Sigmoid colon (tissue), 7 donors: ENCODE results near the gene TMEM86A. TPM values are rescaled to one million over a fixed set of nuclear protein-coding genes. Genes with fewer than 3 reads are reported as not detected.
"Not testable (repeated sequence)": the region's sequence is repeated elsewhere in the genome, so short reads cannot be mapped to it uniquely, and the experiment has no call there.

Experiments used
- DNase-seq: peaks from one replicate; pipeline ENCODE4 v3.0.0-alpha.2; 2019
- H3K27ac ChIP-seq, 4 donors: fragments of 200-600 bp; sonication (generic); one replicate each; pipeline ENCODE4 v1.5.1; 2016 to 2019; ENCODE audit warnings: mild to moderate bottlenecking in 1 of 4
- H3K27me3 ChIP-seq, 3 donors: fragments of 200-600 bp; sonication (generic); one replicate each; pipeline ENCODE4 v1.5.1; 2019; ENCODE audit warnings: mild to moderate bottlenecking in 1 of 3
- H3K36me3 ChIP-seq, 4 donors: fragments of 200-600 bp; sonication (generic); one replicate each; pipeline ENCODE4 v1.5.1; 2016 to 2019
- H3K4me1 ChIP-seq, 4 donors: fragments of 200-600 bp; sonication (generic); one replicate each; pipeline ENCODE4 v1.5.1; 2017 to 2019
- H3K4me3 ChIP-seq, 4 donors: fragments of 200-600 bp; sonication (generic); one replicate each; pipeline ENCODE4 v1.5.1; 2017 to 2019; ENCODE audit warnings: mild to moderate bottlenecking in 2 of 4, moderate library complexity in 1 of 4
- H3K9me3 ChIP-seq, 4 donors: fragments of 200-600 bp in 3 of 4; sonication (generic) in 3 of 4; one replicate each; pipeline versions ENCODE4 v1.5.1 to v1.6.1; 2013 to 2019
- CTCF ChIP-seq, 4 experiments: fragments of 450-650 bp in 3 of 4; fragments of 200-600 bp in 1 of 4; IDR thresholded peaks; one replicate each; pipeline ENCODE4 v1.5.1; 2016 to 2019; ENCODE audit warnings: antibody characterized with exemption in 4 of 4, mild to moderate bottlenecking in 3 of 4, moderate library complexity in 2 of 4
- EP300 ChIP-seq, 4 donors: sonication (generic); formaldehyde crosslinking; IDR thresholded peaks; one replicate each; pipeline ENCODE4 v1.6.1; 2017; ENCODE audit warnings: antibody characterized with exemption in 4 of 4
- POLR2A ChIP-seq, 2 donors: fragments of 450-650 bp; IDR thresholded peaks; one replicate each; pipeline ENCODE4 v1.6.1; 2016; ENCODE audit warnings: antibody characterized with exemption in 2 of 2, mild to moderate bottlenecking in 2 of 2, moderate library complexity in 2 of 2
- POLR2AphosphoS5 ChIP-seq, 4 donors: sonication (generic); formaldehyde crosslinking; IDR thresholded peaks; one replicate each; pipeline ENCODE4 v1.6.1; 2017; ENCODE audit warnings: antibody characterized with exemption in 4 of 4
- WGBS, 2 donors: extraction: QIAGEN DNeasy Blood & Tissue Kit; methylation state at CpG; one replicate each; pipeline ENCODE4 v1.1.7; 2013; 5-methylcytosine and 5-hydroxymethylcytosine counted together
- intact Hi-C: fragments of 100-400 bp; cut with DNase I; formaldehyde crosslinking; loops from one replicate; pipeline ENCODE4 v1.15.1; 2023
- polyA plus RNA-seq, 3 donors: library from polyadenylated mRNA; stranded (reverse); fragments of 200-250 nt; gene quantifications; one replicate each; pipeline ENCODE4 v1.2.3, GENCODE V29; 2013
- total RNA-seq, 4 donors: library from RNA; depleted of rRNA; stranded (reverse); fragments of >200 nt; gene quantifications; one replicate each; pipeline ENCODE4 v1.1.0, GENCODE V29; 2016
- donor health status: healthy with polysubstance abuse.
- donor health status: Bipolar disorder and iron deficiency.
- donor health status: healthy.

Gene TMEM86A
- total and polyA plus RNA-seq, 7 donors, result 1.7 to 5.3 (median 3.7) TPM

- intact Hi-C loops, result no loop called here
- no peak overlapping the region for H3K27ac ChIP-seq
- H3K4me1 ChIP-seq, result no peaks in the 10 kb centered on the region
- no peaks in the 10 kb centered on the region for H3K36me3 ChIP-seq
- TF ChIP-seq EP300 (IDR thresholded peaks at IDR 0.05) (no peak), CTCF (IDR thresholded peaks at IDR 0.05) (no peak), POLR2A (IDR thresholded peaks at IDR 0.05) (no peak), POLR2AphosphoS5 (IDR thresholded peaks at IDR 0.05) (no peak)
- no peak for DNase-seq
- no peaks in the 10 kb centered on the region for H3K9me3 ChIP-seq
- no peaks in the 10 kb centered on the region for H3K27me3 ChIP-seq
- H3K4me3 ChIP-seq, result no peak overlapping the region
- WGBS, 2 donors, result 93 to 94% methylated on average over 4 of the region's 4 CpGs
Measured at GRCh38 chr11:18668131-18668530, 30.4 kb upstream of the TMEM86A start.

GRCh38 chr11:18669219-18669596 is 29.4 kb upstream of the TMEM86A start:
- no peak for DNase-seq
- no peaks in the 10 kb centered on the region for H3K9me3 ChIP-seq
- H3K36me3 ChIP-seq, result no peaks in the 10 kb centered on the region
- H3K4me3 ChIP-seq, result no peak overlapping the region
- 16 to 29% methylated on average over 2 of the region's 2 CpGs for WGBS, 2 donors
- no peak overlapping the region for H3K27ac ChIP-seq
- intact Hi-C loops, result no loop called here
- no peak for TF ChIP-seq CTCF (IDR thresholded peaks at IDR 0.05)
- TF ChIP-seq EP300 (IDR thresholded peaks at IDR 0.05), result no peak
- TF ChIP-seq POLR2AphosphoS5 (IDR thresholded peaks at IDR 0.05), result no peak
- no peak for TF ChIP-seq POLR2A (IDR thresholded peaks at IDR 0.05)
- H3K27me3 ChIP-seq, result no peaks in the 10 kb centered on the region
- no peaks in the 10 kb centered on the region for H3K4me1 ChIP-seq

- no peak for TF ChIP-seq EP300 (IDR thresholded peaks at IDR 0.05)
- TF ChIP-seq POLR2A (IDR thresholded peaks at IDR 0.05), result no peak
- TF ChIP-seq POLR2AphosphoS5 (IDR thresholded peaks at IDR 0.05), result no peak
- no peak for TF ChIP-seq CTCF (IDR thresholded peaks at IDR 0.05)
- H3K27ac ChIP-seq, result no peak overlapping the region
- H3K36me3 ChIP-seq, result no peaks in the 10 kb centered on the region
- no peaks in the 10 kb centered on the region for H3K27me3 ChIP-seq
- H3K9me3 ChIP-seq, result no peaks in the 10 kb centered on the region
- H3K4me3 ChIP-seq, result no peak overlapping the region
- DNase-seq, result no peak
- H3K4me1 ChIP-seq, result no peaks in the 10 kb centered on the region
- 83 to 90% methylated on average over 4 of the region's 4 CpGs for WGBS, 2 donors
- intact Hi-C loops, result no loop called here
Measured at GRCh38 chr11:18669711-18670110, 28.9 kb upstream of the TMEM86A start.

GRCh38 chr11:18671246-18671645 is 27.3 kb upstream of the TMEM86A start:
- WGBS, 2 donors, result 88% methylated on average over 2 of the region's 2 CpGs
- intact Hi-C loops, result no loop called here
- TF ChIP-seq CTCF (IDR thresholded peaks at IDR 0.05) (no peak), EP300 (IDR thresholded peaks at IDR 0.05) (no peak), POLR2A (IDR thresholded peaks at IDR 0.05) (no peak), POLR2AphosphoS5 (IDR thresholded peaks at IDR 0.05) (no peak)
- Histone ChIP-seq H3K27ac (no peak overlapping the region), H3K36me3 (no peaks in the 10 kb centered on the region), H3K9me3 (no peaks in the 10 kb centered on the region), H3K27me3 (no peaks in the 10 kb centered on the region), H3K4me3 (no peak overlapping the region), H3K4me1 (no peaks in the 10 kb centered on the region)
- no peak for DNase-seq

- H3K4me3 ChIP-seq, intact Hi-C loops, H3K4me1 ChIP-seq, H3K27me3 ChIP-seq, DNase-seq, H3K27ac ChIP-seq, H3K9me3 ChIP-seq, H3K36me3 ChIP-seq: not testable (repeated sequence)
- 51 to 69% methylated on average over 7 of the region's 7 CpGs for WGBS, 2 donors
Measured at GRCh38 chr11:18672209-18672608, 26.4 kb upstream of the TMEM86A start.
